ENCODE data around the gene CLEC3B.

GRCh38 chr3:44993471-44994205, 32.5 kb upstream of the CLEC3B start:
- TF ChIP-seq, protein P1, sequence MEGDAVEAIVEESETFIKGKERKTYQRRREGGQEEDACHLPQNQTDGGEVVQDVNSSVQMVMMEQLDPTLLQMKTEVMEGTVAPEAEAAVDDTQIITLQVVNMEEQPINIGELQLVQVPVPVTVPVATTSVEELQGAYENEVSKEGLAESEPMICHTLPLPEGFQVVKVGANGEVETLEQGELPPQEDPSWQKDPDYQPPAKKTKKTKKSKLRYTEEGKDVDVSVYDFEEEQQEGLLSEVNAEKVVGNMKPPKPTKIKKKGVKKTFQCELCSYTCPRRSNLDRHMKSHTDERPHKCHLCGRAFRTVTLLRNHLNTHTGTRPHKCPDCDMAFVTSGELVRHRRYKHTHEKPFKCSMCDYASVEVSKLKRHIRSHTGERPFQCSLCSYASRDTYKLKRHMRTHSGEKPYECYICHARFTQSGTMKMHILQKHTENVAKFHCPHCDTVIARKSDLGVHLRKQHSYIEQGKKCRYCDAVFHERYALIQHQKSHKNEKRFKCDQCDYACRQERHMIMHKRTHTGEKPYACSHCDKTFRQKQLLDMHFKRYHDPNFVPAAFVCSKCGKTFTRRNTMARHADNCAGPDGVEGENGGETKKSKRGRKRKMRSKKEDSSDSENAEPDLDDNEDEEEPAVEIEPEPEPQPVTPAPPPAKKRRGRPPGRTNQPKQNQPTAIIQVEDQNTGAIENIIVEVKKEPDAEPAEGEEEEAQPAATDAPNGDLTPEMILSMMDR (IDR thresholded peaks at IDR 0.05), result no peak
- TF ChIP-seq EP300 (IDR thresholded peaks at IDR 0.05), result no peak
- TF ChIP-seq POLR2A (IDR thresholded peaks at IDR 0.05), result no peak
